Fibroblast of lung (primary cell): ENCODE measurements around the gene MYO18A. TPM values are rescaled to one million over a fixed set of nuclear protein-coding genes. Genes with fewer than 3 reads are reported as not detected.

Experiments
- DNase-seq, 2 donors: peaks; one replicate each; pipeline versions ENCODE4 v3.0.0 to v3.0.0-alpha.2; 2010; ENCODE audit warnings: low read depth in 2 of 2
- H2AFZ ChIP-seq: 2 replicates; pipeline ENCODE4 v1.5.1; 2012; ENCODE audit warnings: low read length, control low read depth, inconsistent platforms
- H3K27ac ChIP-seq: 2 replicates; pipeline ENCODE4 v1.5.1; 2011; ENCODE audit warnings: low read length, control low read depth; ENCODE audit not compliant: insufficient read depth
- H3K27me3 ChIP-seq: 2 replicates; pipeline ENCODE4 v1.5.1; 2011; ENCODE audit warnings: mild to moderate bottlenecking, low read length; ENCODE audit not compliant: control insufficient read depth, insufficient read depth
- H3K36me3 ChIP-seq: 2 replicates; pipeline ENCODE4 v1.5.1; 2011; ENCODE audit warnings: low read length; ENCODE audit not compliant: control insufficient read depth, insufficient read depth
- H3K4me1 ChIP-seq: 2 replicates; pipeline ENCODE4 v1.5.1; 2011; ENCODE audit warnings: low read length; ENCODE audit not compliant: control insufficient read depth, insufficient read depth; ENCODE audit errors: extremely low read depth
- H3K4me2 ChIP-seq: 2 replicates; pipeline ENCODE4 v1.5.1; 2011; ENCODE audit warnings: low read length, control low read depth; ENCODE audit not compliant: insufficient read depth; ENCODE audit errors: extremely low read depth
- H3K4me3 ChIP-seq, 4 experiments: fragments of 200-600 bp in 1 of 4; sonication (generic) in 1 of 4; replicated peaks in 1 of 4; 2 replicates each; pipeline ENCODE4 v1.5.1; 2011 to 2016; ENCODE audit warnings: low read length in 4 of 4, low read depth in 3 of 4, mild to moderate bottlenecking in 3 of 4, control low read depth in 2 of 4, inconsistent platforms in 1 of 4, mixed read lengths in 1 of 4; ENCODE audit not compliant: insufficient read depth in 1 of 4; ENCODE audit errors: control extremely low read depth in 1 of 4
- H3K79me2 ChIP-seq: 2 replicates; pipeline ENCODE4 v1.5.1; 2012; ENCODE audit warnings: mild to moderate bottlenecking, low read length, inconsistent platforms; ENCODE audit not compliant: control insufficient read depth, insufficient read depth
- H3K9ac ChIP-seq: 2 replicates; pipeline ENCODE4 v1.5.1; 2011; ENCODE audit warnings: mild to moderate bottlenecking, low read length, control low read depth; ENCODE audit not compliant: insufficient read depth
- H3K9me3 ChIP-seq: 2 replicates; pipeline ENCODE4 v1.5.1; 2012; ENCODE audit warnings: low read depth, low read length; ENCODE audit not compliant: control insufficient read depth, insufficient read depth
- H4K20me1 ChIP-seq: 2 replicates; pipeline ENCODE4 v1.5.1; 2011; ENCODE audit warnings: low read length; ENCODE audit not compliant: control insufficient read depth, insufficient read depth; ENCODE audit errors: extremely low read depth
- CTCF ChIP-seq, 2 donors: IDR thresholded peaks in 1 of 2; conservative IDR thresholded peaks in 1 of 2; 1 replicate in 1 of 2; 2 replicates in 1 of 2; pipeline ENCODE4 v1.5.1; 2011 to 2012; ENCODE audit warnings: low read length in 2 of 2, control low read depth in 1 of 2, inconsistent platforms in 1 of 2, low read depth in 1 of 2, mild to moderate bottlenecking in 1 of 2
- EZH2 ChIP-seq: IDR thresholded peaks from 2 replicates; pipeline ENCODE4 v1.5.1; 2012; ENCODE audit warnings: low read length, control low read depth, mild to moderate bottlenecking; ENCODE audit errors: missing control alignments
- polyA plus RNA-seq, 2 donors: library from polyadenylated mRNA; depleted of rRNA in 1 of 2; stranded (reverse) in 1 of 2; unstranded in 1 of 2; fragments of >200 nt; gene quantifications; 2 replicates each; pipeline ENCODE4 v1.2.1, GENCODE V29; 2011 to 2012; ENCODE audit warnings: missing spikeins in 1 of 2
- total RNA-seq: library from RNA; depleted of rRNA; stranded (reverse); fragments of >200 nt; gene quantifications from 2 replicates; pipeline ENCODE4 v1.2.1, GENCODE V29; 2014

Gene MYO18A
- total and polyA plus RNA-seq, 2 donors (not counting 1 experiment from before 2014, with no cell fraction given), result 11.7 to 133 TPM

GRCh38 chr17:29145289-29146073 lies 34.7 kb downstream of the MYO18A start:
- Histone ChIP-seq H3K27me3 (no peaks in the 10 kb centered on the region), H3K36me3 (no peaks in the 10 kb centered on the region), H3K79me2 (peaks cover 4% of the 10 kb centered on the region), H3K4me2 (no peak overlapping the region), H3K9me3 (no peaks in the 10 kb centered on the region), H3K4me1 (peaks cover 18% of the 10 kb centered on the region), H3K9ac (no peak overlapping the region), H3K4me3 (no peak overlapping the region), H2AFZ (no peak overlapping the region), H3K27ac (no peak overlapping the region), H4K20me1 (no peaks in the 10 kb centered on the region)
- TF ChIP-seq CTCF (conservative IDR thresholded peaks at IDR 0.05 in 1 of 2, IDR thresholded peaks at IDR 0.05 in 1 of 2; ENCODE audit: low read depth in 1 of 2, low read length in 2 of 2), result peak; percentile 63 to 80
- TF ChIP-seq EZH2, result no peak
- DNase-seq, result peak; percentile 77 to 83

GRCh38 chr17:29143894-29144293 lies 36.3 kb downstream of the MYO18A start:
- H2AFZ ChIP-seq, result no peak overlapping the region
- peaks cover 9% of the 10 kb centered on the region for H3K79me2 ChIP-seq
- H4K20me1 ChIP-seq, result no peaks in the 10 kb centered on the region
- no peaks in the 10 kb centered on the region for H3K9me3 ChIP-seq
- H3K27me3 ChIP-seq, result no peaks in the 10 kb centered on the region
- no peak overlapping the region for H3K27ac ChIP-seq
- H3K4me3 ChIP-seq, result no peak overlapping the region
- H3K4me2 ChIP-seq, result peak overlapping the region; percentile 8
- DNase-seq, result no peak
- no peaks in the 10 kb centered on the region for H3K36me3 ChIP-seq
- no peak overlapping the region for H3K9ac ChIP-seq
- TF ChIP-seq EZH2 (no peak), CTCF (conservative IDR thresholded peaks at IDR 0.05 in 1 of 2, IDR thresholded peaks at IDR 0.05 in 1 of 2; ENCODE audit: low read depth in 1 of 2, low read length in 2 of 2) (peak; percentile 47 to 58)
- H3K4me1 ChIP-seq, result peaks cover 23% of the 10 kb centered on the region

DNA sequence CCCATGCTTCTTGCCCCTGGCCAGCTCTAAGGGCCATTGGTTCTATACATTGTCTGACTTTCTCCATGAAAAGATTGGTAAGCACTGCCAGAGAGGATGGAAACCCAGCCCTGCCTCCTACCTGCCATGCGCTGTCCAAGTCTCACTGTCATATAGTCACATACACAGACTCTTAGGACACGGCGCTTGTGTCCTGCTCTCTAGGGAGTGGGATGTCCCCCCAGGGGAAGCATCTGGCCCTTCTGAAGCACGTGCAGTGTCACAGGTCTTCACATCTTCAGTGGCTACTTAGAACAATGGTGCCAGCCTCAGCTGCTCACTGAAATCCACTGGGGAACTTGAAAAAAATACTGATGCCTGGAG lies 38.7 kb downstream of the MYO18A start:
- peaks cover 34% of the 10 kb centered on the region for H3K4me1 ChIP-seq

More for the DNA sequence above, 38.7 kb downstream of the MYO18A start:
- Histone ChIP-seq H3K4me3 (no peak overlapping the region), H3K27me3 (no peaks in the 10 kb centered on the region), H3K9me3 (no peaks in the 10 kb centered on the region), H4K20me1 (no peaks in the 10 kb centered on the region), H3K9ac (no peak overlapping the region), H3K4me2 (peak overlapping the region; percentile 60), H3K36me3 (no peaks in the 10 kb centered on the region), H3K79me2 (peaks cover 13% of the 10 kb centered on the region), H3K27ac (no peak overlapping the region), H2AFZ (no peak overlapping the region)
- TF ChIP-seq CTCF (conservative IDR thresholded peaks at IDR 0.05 in 1 of 2, IDR thresholded peaks at IDR 0.05 in 1 of 2; ENCODE audit: low read depth in 1 of 2, low read length in 2 of 2) (no peak), EZH2 (no peak)
- DNase-seq, result no peak
